GM19452 (cell line): ENCODE measurements around the gene ALKBH1.
"Not testable (repeated sequence)": the region's sequence is repeated elsewhere in the genome, so short reads cannot be mapped to it uniquely, and the experiment has no call there.

Source experiments
- ATAC-seq: cut with Tn5 transposase; IDR thresholded peaks from one replicate; pipeline ENCODE4 v1.9.1; 2021; ENCODE audit not compliant: unreplicated experiment

Gene ALKBH1

GRCh38 chr14:77707724-77708408 is at the start of gene ALKBH1, which contains the start of gene SLIRP:
TSS of gene ALKBH1 (minus strand) at chr14:77708023. CDS start at chr14:77708004, 19 bp downstream.
TSS of gene SLIRP (plus strand) at chr14:77708103. CDS start at chr14:77708112, 9 bp downstream.
- peak; percentile 99 for ATAC-seq

GRCh38 chr14:77752799-77753516 is 45.1 kb upstream of the ALKBH1 start:
- ATAC-seq, result no peak

- ATAC-seq, result no peak
Measured at GRCh38 chr14:77752266-77752665, 44.4 kb upstream of the ALKBH1 start.

GRCh38 chr14:77747425-77747824 is 39.6 kb upstream of the ALKBH1 start:
- ATAC-seq, result not testable (repeated sequence)

GRCh38 chr14:77746064-77746702 is 38.4 kb upstream of the ALKBH1 start:
- ATAC-seq, result no peak

- ATAC-seq, result no peak
Measured at GRCh38 chr14:77741438-77741837, 33.6 kb upstream of the ALKBH1 start.

GRCh38 chr14:77738559-77739250 is 30.9 kb upstream of the ALKBH1 start:
- ATAC-seq, result no peak

GRCh38 chr14:77730976-77731497 is 23.2 kb upstream of the ALKBH1 start:
- no peak for ATAC-seq

GRCh38 chr14:77722301-77722700 is 14.5 kb upstream of the ALKBH1 start:
- ATAC-seq, result no peak

- ATAC-seq, result no peak
Measured at GRCh38 chr14:77721437-77721836, 13.6 kb upstream of the ALKBH1 start.

GRCh38 chr14:77717608-77718305 is 9.9 kb upstream of the ALKBH1 start:
- no peak for ATAC-seq

- no peak for ATAC-seq
Measured at GRCh38 chr14:77714926-77715325, 7.1 kb upstream of the ALKBH1 start.

GRCh38 chr14:77710364-77710763 is 2.5 kb upstream of the ALKBH1 start:
- no peak for ATAC-seq

GRCh38 chr14:77709412-77709811 is 1.6 kb upstream of the ALKBH1 start:
- no peak for ATAC-seq

- no peak for ATAC-seq
Measured at GRCh38 chr14:77708749-77709148, 926 bp upstream of the ALKBH1 start.

GRCh38 chr14:77707355-77707723 is 484 bp downstream of the ALKBH1 start:
- ATAC-seq, result peak; percentile 27

- ATAC-seq, result no peak
Measured at GRCh38 chr14:77691259-77691658, 16.6 kb downstream of the ALKBH1 start.

- no peak for ATAC-seq
Measured at GRCh38 chr14:77682158-77682553, 25.7 kb downstream of the ALKBH1 start.

- ATAC-seq, result no peak
Measured at GRCh38 chr14:77681196-77682157, 26.3 kb downstream of the ALKBH1 start.
